ENCODE data around the gene TRNP1.
A peak's percentile ranks its signal among the peaks of the same experiment; 100 is the strongest.
"Not testable (repeated sequence)": the region's sequence is repeated elsewhere in the genome, so short reads cannot be mapped to it uniquely, and the experiment has no call there.

The TRNP1 gene, protein sequence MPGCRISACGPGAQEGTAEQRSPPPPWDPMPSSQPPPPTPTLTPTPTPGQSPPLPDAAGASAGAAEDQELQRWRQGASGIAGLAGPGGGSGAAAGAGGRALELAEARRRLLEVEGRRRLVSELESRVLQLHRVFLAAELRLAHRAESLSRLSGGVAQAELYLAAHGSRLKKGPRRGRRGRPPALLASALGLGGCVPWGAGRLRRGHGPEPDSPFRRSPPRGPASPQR

DNA sequence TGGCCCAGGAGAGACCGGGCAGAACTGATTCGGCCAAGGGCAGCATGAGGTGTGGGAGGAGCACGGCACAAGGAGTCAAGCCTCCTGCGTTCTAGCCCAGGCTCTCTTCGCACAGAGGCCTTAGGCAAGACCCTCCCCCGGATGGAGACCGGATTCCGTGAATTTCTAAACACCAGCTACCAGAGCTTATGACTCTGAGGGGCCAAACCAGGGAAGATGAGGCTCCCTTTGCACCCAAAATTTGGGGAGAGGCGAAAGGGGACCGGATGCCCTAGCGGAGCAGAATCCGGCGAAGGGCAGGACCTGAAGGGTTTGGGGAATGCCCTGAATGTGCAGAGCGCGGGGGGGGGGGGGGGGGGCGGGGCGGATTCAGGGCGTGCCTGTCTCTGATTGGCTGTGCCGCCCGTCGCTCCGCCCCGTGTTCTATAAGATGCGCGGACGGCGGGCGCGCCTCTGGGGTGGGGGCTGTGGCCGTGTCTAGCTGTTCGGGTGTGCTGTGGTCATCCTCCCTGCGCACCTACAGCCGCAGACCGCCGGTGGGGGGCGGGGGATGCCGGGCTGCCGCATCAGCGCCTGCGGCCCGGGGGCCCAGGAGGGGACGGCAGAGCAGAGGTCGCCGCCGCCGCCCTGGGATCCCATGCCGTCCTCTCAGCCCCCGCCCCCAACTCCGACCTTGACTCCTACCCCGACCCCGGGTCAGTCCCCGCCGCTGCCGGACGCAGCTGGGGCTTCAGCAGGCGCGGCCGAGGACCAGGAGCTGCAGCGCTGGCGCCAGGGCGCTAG lies at the start of gene TRNP1:
Gene TRNP1, plus strand, starts transcription at position 456 of the 783 bp plus-strand sequence. Its CDS starts 95 bp downstream, at position 551.
- peak; percentile 85 for DNase-seq (ENCODE audit: low read depth)

DNA sequence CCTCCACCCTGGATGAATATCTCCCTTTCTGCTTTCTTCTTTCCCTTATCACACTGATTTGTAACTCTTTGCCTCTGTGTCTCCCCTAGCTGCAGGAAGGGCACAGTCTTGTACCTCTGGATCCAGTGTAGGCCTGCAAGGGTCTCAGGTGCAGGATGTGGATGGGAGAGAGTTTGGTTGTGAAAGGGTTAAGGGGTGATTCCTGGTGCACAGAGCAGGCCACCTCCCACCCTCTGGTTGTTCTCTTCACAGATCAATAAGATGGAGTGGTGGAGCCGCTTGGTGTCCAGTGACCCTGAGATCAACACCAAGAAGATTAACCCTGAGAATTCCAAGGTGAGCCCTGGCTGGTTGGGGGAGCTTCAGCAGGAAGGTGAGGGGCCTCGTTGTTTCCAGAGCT lies 48.4 kb upstream of the TRNP1 start:
- no peak for DNase-seq (ENCODE audit: low read depth)

DNA sequence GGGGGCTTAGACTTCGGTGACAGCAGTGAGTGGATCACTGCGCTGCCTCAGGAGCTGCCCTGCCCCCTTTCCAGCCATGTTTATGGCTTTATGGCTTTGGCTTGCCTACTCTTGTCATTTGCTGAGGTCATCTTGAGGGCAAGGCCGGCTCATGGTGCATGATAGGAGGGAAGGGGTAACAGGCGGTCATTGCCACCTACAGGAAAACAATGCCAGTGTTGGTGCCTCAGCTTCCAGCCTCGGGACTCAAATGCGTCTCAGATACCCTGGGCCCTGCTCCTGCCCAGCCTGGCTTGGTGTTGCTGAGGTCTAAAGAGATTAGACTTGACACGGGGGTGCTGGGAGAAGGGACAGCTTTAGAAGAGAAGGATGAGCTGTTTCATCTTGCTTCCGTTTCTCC lies 47.8 kb upstream of the TRNP1 start:
- DNase-seq (ENCODE audit: low read depth) = no peak

DNA sequence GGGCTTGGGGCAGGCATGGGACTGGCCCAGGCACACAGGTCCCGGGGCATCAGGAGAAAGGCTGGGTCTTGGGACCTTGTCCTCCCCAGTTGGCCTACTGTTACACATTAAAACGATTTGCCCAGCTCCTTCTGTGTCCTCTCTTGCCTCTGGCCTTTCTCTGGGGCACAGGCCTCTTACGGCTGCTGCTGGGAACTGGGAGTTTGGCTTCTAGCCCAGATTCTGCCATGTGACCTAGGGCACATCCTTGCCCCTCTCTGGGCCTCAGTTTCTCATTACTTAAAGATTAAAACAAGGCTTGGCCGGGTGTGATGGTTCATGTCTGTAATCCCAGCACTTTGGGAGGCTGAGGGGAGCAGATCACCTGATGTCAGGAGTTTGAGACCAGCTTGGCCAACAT lies 47.2 kb upstream of the TRNP1 start:
- DNase-seq (ENCODE audit: low read depth) = no peak

DNA sequence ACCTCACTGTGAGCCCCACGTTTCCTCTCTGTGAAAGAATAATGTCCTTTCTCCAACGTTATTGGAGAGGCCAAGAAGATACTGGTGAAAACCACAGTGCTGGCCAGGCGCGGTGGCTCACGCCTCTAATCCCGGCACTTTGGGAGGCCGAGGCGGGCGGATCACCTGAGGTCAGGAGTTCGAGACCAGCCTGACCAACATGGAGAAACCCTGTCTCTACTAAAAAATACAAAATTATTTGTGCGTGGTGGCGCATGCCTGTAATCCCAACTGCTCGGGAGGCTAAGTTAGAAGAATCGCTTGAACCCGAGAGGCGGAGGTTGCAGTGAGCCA lies 44.8 kb upstream of the TRNP1 start:
- not testable (repeated sequence) for DNase-seq (ENCODE audit: low read depth)

DNA sequence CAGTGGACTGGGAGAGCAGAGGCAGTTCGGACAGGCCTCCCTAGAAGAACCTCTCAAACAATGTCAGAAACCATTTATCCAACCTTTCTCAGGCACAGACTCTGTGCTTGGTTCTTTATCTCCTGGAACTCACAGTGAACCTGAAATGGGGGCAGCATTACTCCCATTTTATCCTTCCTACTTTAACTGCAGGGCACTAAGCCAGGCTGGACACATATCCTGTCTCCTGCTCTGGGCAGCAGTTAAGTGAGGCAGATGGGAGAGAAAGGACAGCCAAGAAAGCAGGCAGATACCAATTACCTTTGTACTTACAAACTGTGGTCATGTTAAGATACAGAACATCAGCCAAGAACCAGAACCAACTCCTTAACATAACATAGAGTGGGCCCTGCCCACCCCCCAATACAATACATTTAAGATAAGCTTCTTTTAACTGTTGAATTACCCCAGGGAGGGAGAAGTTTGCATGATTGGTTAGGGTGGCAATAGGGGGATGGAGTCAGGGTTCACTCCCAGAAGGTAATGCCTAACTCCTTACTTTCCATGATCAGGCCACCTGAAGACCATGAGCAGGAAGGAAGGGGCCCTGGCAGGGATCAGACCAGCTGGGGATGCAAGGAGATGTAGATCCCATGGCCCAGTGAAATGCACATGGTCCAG lies 44.1 kb upstream of the TRNP1 start:
- no peak for DNase-seq (ENCODE audit: low read depth)

DNA sequence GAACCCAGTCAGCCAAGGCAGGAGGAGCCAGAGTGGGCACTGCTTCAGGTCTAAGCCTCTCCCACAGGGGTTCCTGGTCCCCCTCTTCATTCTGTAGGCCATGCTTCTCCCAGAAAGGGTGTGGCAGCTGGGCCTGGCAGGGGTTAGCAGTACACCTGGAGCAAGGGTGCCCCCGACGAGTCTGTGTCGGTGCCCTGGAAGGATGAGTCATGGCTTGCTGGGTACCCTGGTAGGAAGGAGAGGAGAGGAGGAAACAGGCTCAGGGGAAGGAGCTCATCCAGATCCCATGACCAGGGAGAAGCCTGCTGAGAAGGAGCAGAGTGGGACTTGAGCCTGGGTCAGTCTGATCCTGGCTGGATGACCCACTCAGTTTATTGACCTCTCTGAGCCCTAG lies 43.6 kb upstream of the TRNP1 start:
- peak; percentile 31 for DNase-seq (ENCODE audit: low read depth)

DNA sequence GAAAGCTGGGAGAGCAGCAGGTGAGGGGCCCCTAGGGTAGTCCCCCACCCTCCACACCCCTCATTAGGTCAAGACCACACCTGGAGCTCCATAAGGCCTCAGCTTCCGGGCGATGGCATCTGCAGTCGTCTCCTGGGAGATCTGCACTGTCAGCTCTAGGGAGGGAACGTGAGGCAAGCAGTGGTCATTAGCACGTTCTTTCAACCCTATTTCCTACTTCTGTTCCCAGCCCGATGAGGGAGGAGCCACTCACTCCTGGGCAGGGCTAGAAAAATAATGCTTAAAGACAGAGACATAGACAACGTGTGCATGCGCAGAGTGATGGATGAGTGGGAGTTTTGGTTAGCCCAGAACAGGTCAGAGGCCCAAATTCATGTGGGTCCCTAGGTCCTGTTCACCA lies 42.9 kb upstream of the TRNP1 start:
- DNase-seq (ENCODE audit: low read depth) = no peak

DNA sequence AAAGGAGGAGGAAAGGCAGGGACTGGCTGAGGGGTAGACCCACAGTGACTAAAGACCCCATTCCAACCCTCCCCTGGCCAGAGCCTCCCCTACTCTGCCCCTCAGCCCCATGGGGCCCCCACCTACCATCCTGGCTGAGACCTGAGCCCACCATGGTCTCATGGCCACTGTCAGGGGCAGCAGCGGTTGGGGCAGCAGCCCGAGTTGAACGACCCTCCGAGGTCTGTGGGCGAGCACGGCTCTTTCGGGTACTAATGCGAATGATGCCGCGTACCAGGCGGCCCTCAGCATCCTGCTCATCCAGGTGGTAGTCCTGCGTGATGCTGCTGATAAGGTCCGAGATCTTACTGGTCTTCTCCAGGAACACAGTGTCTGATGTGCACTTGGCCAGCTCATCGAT lies 42.3 kb upstream of the TRNP1 start:
- DNase-seq (ENCODE audit: low read depth) = no peak

DNA sequence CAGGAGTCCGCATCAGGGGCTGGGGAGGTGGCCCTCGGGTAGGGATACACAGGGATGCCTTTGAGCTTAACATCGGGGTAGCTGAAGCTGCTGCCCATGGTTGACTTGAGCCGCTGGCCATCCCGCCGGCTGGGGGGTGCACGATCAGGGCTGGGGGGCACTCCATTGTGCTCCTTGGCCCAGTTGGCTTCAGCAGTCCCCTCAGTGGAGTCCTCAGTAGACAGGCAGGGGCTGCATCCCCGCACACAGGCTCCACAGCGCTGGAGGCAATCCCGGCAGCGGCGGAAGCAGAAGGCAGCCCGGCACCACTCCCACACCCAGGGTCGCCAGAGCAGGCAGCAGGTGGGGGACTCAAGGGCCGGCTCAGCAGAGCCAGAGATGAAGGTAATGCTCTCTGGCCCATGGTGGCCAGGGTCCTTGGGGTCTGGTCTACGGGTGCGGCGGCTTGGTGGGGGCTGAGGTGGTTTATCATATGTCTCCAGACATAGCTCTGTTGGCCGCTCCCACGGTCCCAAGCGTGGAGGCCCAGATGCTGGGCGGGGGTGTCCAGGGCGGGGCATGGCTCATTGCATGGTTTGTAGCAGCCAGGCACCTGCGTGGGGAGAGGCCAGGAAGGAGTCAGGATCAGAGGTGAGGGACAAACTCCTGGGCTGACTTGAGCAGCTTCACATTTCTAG lies 41.5 kb upstream of the TRNP1 start:
- DNase-seq (ENCODE audit: low read depth) = no peak

DNA sequence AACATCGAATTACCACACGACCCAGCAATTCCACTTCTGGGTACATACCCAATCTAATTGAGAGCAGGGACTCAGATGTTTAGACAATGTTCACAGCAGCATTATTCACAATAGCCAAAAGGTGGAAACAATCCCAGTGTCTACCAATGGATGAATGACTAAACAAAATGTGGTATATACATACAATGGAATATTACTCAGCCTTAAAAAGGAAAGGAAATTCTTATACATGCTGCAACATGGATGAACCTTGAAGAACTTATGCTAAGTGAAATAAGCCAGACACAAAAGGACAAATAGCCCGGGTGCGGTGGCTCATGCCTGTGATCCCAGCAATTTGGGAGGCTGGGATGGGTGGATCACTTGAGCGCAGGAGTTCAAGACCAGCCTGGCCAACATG lies 40.1 kb upstream of the TRNP1 start:
- DNase-seq (ENCODE audit: low read depth) = no peak

DNA sequence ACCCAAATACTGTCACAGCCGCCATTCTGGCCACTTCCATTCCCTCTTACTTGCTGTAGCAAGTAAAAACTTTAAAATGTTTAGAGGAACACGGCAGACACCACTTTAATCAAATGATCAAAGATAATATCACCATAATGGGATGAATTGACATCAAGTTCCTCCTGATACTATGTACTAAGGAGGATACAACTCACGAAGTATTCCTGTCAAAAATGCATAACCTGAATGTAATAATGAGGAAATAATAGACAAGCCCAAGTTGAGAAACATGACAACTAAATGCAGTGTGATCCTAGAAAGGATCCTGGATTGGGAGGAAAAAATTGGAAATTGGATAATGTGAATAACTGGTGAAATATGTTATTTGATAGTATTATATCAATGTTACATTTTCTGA lies 37.2 kb upstream of the TRNP1 start:
- no peak for DNase-seq (ENCODE audit: low read depth)

DNA sequence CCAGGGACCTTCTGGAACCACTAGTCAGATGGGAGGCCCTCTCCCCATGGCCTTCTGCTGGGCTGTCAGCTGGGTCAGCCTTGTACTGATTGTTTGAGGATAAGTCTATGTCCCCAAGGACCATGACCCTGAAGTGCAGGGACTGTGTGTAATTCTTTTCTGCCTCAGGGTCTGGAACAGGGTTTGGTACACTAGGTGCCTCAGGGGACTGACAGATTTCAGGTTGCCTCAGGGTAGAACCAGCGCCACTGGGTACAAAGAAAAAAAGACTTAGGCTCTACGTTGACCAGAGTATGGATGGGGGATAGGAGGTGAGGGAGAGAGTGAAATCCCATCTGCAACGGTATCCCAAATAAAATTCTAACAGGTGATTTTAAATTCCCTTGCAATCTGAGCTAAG lies 36.2 kb upstream of the TRNP1 start:
- DNase-seq (ENCODE audit: low read depth) = no peak

DNA sequence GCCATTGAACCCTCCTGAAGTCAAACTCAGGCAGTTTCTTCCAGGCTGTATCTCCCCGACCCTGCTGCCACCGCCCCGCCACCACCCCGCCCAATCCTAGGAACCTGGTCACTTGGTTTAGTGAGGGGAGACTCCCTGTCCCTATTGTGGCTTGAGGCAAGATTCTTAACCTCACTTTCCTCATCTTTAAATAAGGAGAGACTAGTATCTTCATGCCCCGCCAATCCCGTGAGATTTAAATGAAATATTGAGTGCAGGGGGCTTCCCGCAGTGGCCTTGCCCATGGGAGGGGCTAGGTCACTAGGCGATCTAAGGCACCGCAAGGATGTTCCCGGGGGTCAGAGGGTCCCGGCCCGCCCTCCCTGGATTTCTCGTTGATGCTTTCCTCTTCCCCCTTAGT lies 34.2 kb upstream of the TRNP1 start:
- no peak for DNase-seq (ENCODE audit: low read depth)

DNA sequence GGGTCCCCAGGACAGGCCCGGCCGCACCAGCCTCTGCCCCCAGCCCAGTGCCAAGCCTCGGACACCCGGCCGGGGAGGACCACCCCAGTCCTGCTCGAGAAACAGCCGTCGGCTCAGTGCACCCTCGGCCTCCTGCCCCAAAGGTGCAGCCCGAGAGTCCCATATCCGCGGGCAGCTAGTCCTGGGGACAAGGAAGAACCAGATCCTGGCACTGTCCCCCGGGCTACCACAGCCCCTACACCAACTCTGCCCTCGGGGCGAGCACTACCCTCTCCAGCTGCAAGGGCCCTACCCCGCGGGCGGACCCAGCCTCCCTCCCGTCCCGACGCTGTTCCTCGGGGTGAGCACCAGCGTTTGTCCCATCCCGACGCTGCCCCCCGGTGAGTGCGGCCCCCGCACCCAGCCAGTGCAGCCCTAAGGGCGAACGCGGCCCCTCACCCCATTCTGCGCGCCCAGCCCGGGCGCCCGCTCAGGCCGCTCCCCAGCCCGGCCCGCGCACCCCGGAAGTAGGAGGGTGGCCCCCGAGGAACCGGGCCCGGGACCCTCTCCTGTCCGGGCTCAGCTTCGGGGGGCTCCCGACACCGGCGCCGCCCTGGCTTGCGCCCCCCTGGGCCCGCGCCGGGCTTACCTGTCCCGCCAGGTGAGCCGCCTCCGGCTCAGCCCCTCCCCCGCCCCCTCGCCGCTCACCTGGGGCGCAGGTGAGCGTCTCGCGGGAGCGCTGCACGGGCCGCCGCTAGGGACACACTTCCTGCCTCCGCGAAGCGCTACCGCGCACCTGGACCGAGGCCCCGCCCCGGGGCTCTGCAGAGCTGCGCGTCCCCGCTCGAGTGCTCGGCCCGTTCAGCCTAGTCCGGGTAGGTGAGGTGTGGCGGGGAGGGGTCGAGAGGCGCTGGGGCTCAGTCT lies 33.5 kb upstream of the TRNP1 start, which contains the start of gene KDF1:
Gene KDF1, minus strand, starts transcription at position 747 of the 903 bp plus-strand sequence. CDS start 8,088 bp downstream, outside the sequence.
- no peak for DNase-seq (ENCODE audit: low read depth)

DNA sequence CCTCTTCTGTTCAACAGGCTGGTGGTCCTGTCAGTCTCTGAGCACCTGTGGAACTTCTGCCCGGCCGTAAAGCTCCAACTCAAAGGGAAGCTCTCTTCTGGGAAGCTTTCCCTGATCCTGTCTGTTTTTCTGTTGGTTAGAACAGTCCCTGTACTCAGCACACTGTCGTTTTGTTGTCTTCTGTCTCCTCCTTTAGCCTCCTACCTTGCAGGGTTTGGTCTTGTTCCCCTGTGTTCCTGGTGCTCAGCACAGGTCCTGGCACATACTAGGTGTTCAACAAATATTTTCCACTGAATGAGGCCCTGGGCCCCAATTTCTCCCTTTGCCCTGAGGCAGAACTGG lies 32.9 kb upstream of the TRNP1 start:
- DNase-seq (ENCODE audit: low read depth) = no peak

DNA sequence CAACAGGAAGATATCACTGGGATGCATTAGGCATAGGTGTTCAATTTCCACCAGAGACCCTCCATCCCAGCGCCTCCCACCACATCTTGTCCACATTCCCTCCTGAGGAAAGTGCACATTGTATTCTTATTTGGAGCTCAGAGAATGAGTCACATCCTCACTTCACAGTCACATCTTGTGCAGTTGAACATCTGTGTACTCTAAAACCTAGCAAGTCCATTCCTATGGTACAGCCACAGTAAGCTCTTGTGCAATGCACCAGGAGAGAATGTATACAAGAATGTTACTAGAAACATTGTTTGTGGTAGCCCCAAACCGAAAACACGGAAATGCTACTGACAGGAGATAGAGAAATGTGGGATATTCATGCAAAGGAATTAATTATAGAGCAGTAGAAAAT lies 31.7 kb upstream of the TRNP1 start:
- peak; percentile 95 for DNase-seq (ENCODE audit: low read depth)

DNA sequence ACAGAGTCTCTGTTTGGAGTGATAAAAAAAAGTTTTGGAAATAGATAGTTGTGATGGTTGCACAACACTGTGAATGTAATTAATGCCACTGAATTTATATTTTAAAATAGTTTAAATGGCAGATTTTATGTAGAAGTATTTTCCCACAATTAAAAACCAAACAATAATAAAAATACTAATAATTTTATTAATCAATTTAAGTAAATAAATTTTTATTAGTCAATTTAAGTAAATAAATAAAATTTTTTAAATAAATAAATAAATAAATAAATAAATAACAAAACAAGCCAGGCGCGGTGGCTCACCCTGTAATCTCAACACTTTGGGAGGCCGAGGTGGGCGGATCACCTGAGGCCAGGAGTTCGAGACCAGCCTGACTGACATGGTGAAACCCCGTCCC lies 28.3 kb upstream of the TRNP1 start:
- DNase-seq (ENCODE audit: low read depth) = no peak

DNA sequence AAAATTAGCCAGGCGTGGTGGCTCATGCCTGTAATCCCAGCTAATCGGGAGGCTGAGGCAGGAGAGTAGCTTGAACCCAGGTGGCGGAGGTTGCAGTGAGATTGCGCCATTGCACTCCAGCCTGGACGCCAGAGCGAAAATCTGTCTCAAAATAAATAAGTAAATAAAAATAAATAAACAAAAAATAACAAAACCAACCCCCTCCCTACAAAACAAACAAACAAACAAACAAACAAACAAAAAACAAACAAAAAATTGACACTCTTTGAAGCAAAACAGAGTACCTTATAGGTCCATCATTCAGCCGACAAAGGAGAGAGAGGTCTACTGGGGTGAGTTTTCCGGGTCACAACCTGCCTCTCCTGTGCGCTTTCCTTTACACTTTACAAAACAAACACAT lies 27.9 kb upstream of the TRNP1 start:
- DNase-seq (ENCODE audit: low read depth) = no peak

DNA sequence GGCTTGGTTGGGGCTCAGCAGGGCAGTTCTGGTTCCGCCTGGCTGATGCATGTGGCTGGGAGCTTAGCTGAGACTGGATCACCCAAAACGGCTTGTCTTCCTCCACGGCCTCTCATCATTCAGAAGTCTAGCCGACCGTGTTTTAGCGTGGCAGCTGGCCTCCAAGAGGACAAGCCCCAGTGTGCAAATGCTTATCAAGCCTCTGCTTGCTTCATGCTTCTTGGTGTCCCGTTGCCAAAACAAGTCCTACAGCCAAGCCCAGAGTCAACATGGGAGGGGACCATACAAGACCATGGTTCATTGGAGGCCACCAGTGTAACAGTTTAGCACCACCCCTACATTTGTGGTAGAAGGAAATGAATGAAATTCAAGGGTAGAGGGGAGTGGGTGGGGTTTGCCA lies 22.7 kb upstream of the TRNP1 start:
- no peak for DNase-seq (ENCODE audit: low read depth)

DNA sequence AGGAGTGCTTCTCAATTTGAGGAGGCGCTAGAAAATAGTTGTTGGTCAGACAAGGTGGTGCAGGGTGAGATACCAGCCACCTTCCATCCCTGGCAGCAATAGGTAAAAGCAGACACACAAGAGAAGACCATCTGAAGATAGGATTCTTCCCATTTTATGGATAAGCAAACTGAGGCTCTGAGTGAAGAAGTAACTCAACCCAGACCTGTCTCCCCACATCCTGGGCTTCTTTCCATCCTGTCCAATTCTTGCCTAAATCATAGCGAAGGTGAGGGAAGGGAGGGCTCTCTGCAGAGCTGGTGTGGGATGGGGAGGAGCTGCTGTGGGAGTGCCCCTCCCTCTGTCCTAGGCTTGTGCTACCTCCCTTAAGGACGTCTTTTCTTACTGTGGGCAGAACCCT lies 21.9 kb upstream of the TRNP1 start:
- DNase-seq (ENCODE audit: low read depth) = no peak

DNA sequence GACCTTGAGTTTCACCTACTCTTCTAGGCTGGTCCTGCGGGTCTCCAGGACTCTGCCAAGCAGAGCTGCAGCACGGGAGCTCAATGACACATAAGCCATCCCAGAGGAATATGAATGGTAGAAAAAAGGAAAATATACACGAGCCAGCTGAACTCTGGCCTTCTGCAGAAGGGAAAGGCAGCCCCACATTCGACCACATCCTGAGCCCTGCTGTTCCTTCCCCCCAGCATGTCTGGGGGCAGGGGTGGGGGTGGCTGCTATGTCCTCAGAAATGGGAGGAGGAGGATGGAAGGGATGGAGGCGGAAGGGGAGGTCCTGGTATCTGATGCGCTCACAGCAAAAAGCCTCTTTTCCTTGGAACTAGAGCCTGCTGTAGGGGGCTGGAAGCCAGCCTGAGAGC lies 21.1 kb upstream of the TRNP1 start:
- no peak for DNase-seq (ENCODE audit: low read depth)

Data from ELR (cell line).